ENCODE measurements around the gene BARHL1. TPM values are rescaled to one million over a fixed set of nuclear protein-coding genes. Genes with fewer than 3 reads are reported as not detected.

Gene BARHL1
- total RNA-seq, 4 donors from 2014 or later, result not detected

DNA sequence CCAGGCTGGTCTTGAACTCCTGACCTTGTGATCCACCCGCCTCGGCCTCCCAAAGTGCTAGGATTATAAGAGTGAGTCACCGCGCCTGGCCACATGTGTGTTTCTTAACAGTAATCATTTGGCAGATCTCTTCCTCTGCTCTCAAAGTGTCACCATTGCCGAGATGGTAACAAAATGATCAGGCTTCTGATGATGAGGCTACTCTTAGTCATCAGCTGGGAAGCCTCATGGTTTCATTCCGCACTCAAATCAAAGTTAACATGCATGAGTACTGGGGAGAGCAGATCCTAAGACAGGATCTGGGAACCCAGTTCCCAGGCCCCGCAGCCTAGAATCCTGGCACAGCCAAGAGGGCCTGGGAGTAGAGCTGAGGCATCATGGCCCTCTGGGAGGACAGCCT, 27.4 kb downstream of the BARHL1 start:
- Histone ChIP-seq H3K9me3 (no peaks in the 10 kb centered on the region), H3K36me3 (peaks cover 0 to 68% (median 0%) of the 10 kb centered on the region in 3 donors), H3K4me1 (no peaks in the 10 kb centered on the region), H3K27ac (no peak overlapping the region), H3K27me3 (no peaks in the 10 kb centered on the region), H3K4me3 (no peak overlapping the region)
- DNase-seq, result no peak
- TF ChIP-seq CTCF (IDR thresholded peaks at IDR 0.05) (no peak), POLR2A (IDR thresholded peaks at IDR 0.05) (no peak)

DNA sequence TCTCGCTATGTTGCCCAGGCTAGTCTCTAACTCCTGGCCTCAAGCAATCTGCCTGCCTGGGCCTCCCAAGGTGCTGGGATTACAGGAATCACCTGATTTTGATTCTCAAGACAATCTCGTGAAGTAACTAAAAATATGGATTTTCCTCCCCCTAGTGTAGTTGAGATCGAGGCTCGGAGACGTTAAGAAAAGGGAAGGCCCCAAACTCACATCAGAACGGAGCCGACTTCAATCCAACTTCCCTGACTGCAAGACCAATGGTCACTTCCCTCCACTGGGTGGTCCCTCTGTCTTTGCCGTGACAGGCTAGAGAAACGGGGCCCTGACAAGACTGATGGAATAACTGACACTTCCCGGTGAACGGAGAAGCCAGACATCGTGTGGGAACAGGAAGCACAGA, 28.3 kb downstream of the BARHL1 start:
- DNase-seq, result no peak
- H3K27ac ChIP-seq, result no peak overlapping the region
- H3K9me3 ChIP-seq, result no peaks in the 10 kb centered on the region
- H3K27me3 ChIP-seq, result no peaks in the 10 kb centered on the region
- H3K4me3 ChIP-seq, result no peak overlapping the region
- no peak for TF ChIP-seq CTCF (IDR thresholded peaks at IDR 0.05)
- no peak for TF ChIP-seq POLR2A (IDR thresholded peaks at IDR 0.05)
- H3K4me1 ChIP-seq, result no peaks in the 10 kb centered on the region
- peaks cover 0 to 65% (median 0%) of the 10 kb centered on the region in 3 donors for H3K36me3 ChIP-seq

DNA sequence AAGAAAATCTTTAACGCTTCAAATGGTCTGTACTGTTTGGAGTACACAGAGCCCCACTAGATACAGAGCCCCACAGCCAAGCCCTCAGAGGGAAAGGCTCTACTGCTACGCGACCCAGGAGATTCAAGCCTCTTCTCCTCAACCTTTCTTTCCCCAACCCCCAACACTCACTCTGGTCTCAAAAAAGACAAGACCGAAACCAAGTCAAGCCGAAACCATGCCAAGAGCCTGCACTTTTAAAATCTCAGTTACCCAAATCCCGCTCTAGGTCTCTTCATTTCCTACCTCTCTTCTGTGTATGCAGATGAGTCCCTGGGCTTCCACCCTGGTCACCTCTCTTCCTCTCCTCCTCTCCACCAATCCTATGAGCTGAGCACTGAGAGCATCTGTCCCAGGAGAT, 31.9 kb downstream of the BARHL1 start:
- no peak for DNase-seq
- Histone ChIP-seq H3K27ac (no peak overlapping the region), H3K4me3 (no peak overlapping the region), H3K9me3 (no peaks in the 10 kb centered on the region), H3K4me1 (no peaks in the 10 kb centered on the region), H3K27me3 (no peaks in the 10 kb centered on the region), H3K36me3 (peaks cover 0 to 50% (median 0%) of the 10 kb centered on the region in 3 donors)
- TF ChIP-seq CTCF (IDR thresholded peaks at IDR 0.05) (no peak), POLR2A (IDR thresholded peaks at IDR 0.05) (no peak)

- no peaks in the 10 kb centered on the region for H3K9me3 ChIP-seq
- TF ChIP-seq CTCF (IDR thresholded peaks at IDR 0.05) (no peak), POLR2A (IDR thresholded peaks at IDR 0.05) (no peak)
- H3K4me3 ChIP-seq, result no peak overlapping the region
- peaks cover 0 to 39% (median 0%) of the 10 kb centered on the region in 3 donors for H3K36me3 ChIP-seq
- no peak overlapping the region for H3K27ac ChIP-seq
- H3K27me3 ChIP-seq, result no peaks in the 10 kb centered on the region
- no peaks in the 10 kb centered on the region for H3K4me1 ChIP-seq
- DNase-seq, result no peak
Measured at GRCh38 chr9:132615774-132616173, 33.4 kb downstream of the BARHL1 start.

DNA sequence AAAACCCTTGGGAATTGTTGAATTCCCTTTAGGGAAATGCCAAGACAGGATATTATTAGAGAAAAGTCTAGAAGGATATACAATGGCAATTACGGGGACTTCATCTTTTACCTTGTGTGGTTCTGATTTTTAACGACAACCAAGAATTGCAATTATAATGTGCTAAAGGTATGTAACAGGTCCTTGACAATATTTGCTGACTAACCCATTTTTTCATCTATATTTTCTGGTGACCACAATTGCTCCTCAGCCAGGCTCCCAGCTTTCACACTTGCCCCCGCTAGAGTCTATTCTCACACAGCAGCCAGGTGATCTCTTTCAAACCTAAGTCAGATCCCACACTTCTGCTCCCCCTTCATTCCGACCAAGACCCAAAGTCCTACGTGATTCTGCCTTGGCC, 34.3 kb downstream of the BARHL1 start:
- Histone ChIP-seq H3K4me3 (no peak overlapping the region), H3K9me3 (no peaks in the 10 kb centered on the region), H3K27ac (no peak overlapping the region), H3K27me3 (no peaks in the 10 kb centered on the region), H3K36me3 (peaks cover 0 to 30% (median 0%) of the 10 kb centered on the region in 3 donors), H3K4me1 (no peaks in the 10 kb centered on the region)
- TF ChIP-seq CTCF (IDR thresholded peaks at IDR 0.05) (no peak), POLR2A (IDR thresholded peaks at IDR 0.05) (no peak)
- no peak for DNase-seq

GRCh38 chr9:132622159-132622558, 39.8 kb downstream of the BARHL1 start:
- H3K4me1 ChIP-seq, result no peaks in the 10 kb centered on the region
- no peaks in the 10 kb centered on the region for H3K27me3 ChIP-seq
- no peaks in the 10 kb centered on the region for H3K9me3 ChIP-seq
- no peak for DNase-seq
- TF ChIP-seq CTCF (IDR thresholded peaks at IDR 0.05) (no peak), POLR2A (IDR thresholded peaks at IDR 0.05) (no peak)
- H3K36me3 ChIP-seq, result peaks cover 0 to 16% (median 0%) of the 10 kb centered on the region in 3 donors
- H3K4me3 ChIP-seq, result no peak overlapping the region
- no peak overlapping the region for H3K27ac ChIP-seq

Data from Peyer's patch (tissue), 4 donors.